Osteoblast (primary cell): ENCODE measurements around the gene CAPN7. TPM values are rescaled to one million over a fixed set of nuclear protein-coding genes. Genes with fewer than 3 reads are reported as not detected.

ENCODE experiments used
- DNase-seq: peaks from one replicate; pipeline ENCODE4 v3.0.0; 2011; ENCODE audit warnings: low spot score, mixed read lengths; ENCODE audit not compliant: insufficient read length; ENCODE audit errors: missing footprints
- H2AFZ ChIP-seq: 2 replicates; pipeline ENCODE4 v1.6.0; 2011; ENCODE audit warnings: mild to moderate bottlenecking, low read length
- H3K27ac ChIP-seq: 2 replicates; pipeline ENCODE4 v1.5.1; 2011; ENCODE audit warnings: mild to moderate bottlenecking, low read depth, low read length, moderate library complexity
- H3K27me3 ChIP-seq: 2 replicates; pipeline ENCODE4 v1.6.0; 2012; ENCODE audit warnings: mild to moderate bottlenecking, control low read depth, inconsistent platforms, low read length, moderate library complexity; ENCODE audit not compliant: insufficient read depth
- H3K36me3 ChIP-seq: 2 replicates; pipeline ENCODE4 v1.5.1; 2011; ENCODE audit warnings: mild to moderate bottlenecking, low read length, control low read depth, moderate library complexity; ENCODE audit not compliant: insufficient read depth
- H3K4me1 ChIP-seq: 2 replicates; pipeline ENCODE4 v1.5.1; 2011; ENCODE audit warnings: mild to moderate bottlenecking, low read length, control low read depth, moderate library complexity; ENCODE audit not compliant: insufficient read depth
- H3K4me2 ChIP-seq: 2 replicates; pipeline ENCODE4 v1.6.0; 2011; ENCODE audit warnings: mild to moderate bottlenecking, low read length; ENCODE audit not compliant: insufficient read depth
- H3K4me3 ChIP-seq: fragments of 200-600 bp; sonication (generic); 3 replicates; pipeline ENCODE4 v1.5.1; 2012; ENCODE audit warnings: mild to moderate bottlenecking, low read length, inconsistent platforms; ENCODE audit not compliant: insufficient read depth
- H3K79me2 ChIP-seq: 2 replicates; pipeline ENCODE4 v1.6.0; 2012; ENCODE audit warnings: mild to moderate bottlenecking, low read length, control low read depth, inconsistent platforms; ENCODE audit not compliant: insufficient read depth
- H3K9me3 ChIP-seq: 2 replicates; pipeline ENCODE4 v1.5.1; 2011; ENCODE audit warnings: low read depth, low read length, control low read depth
- H4K20me1 ChIP-seq: 2 replicates; pipeline ENCODE4 v1.6.0; 2012; ENCODE audit warnings: mild to moderate bottlenecking, low read length, control low read depth; ENCODE audit not compliant: insufficient read depth
- total RNA-seq: library from RNA; depleted of rRNA; stranded (reverse); fragments of >200 nt; gene quantifications from 2 replicates; pipeline ENCODE4 v1.2.3, GENCODE V29; 2012
- TF ChIP-seq, protein P1 (sequence below): IDR thresholded peaks from 2 replicates; pipeline ENCODE4 v1.5.1; 2011; ENCODE audit warnings: mild to moderate bottlenecking, low read depth, low read length, moderate library complexity; ENCODE audit errors: extremely low read depth

CAPN7 gene
- total RNA-seq, 1 donor = 45.2 TPM

GRCh38 chr3:15298504-15298903 is 92.5 kb downstream of the CAPN7 start:
- Histone ChIP-seq H3K4me1 (peaks cover 11% of the 10 kb centered on the region), H2AFZ (no peak overlapping the region), H3K4me2 (no peak overlapping the region), H3K36me3 (peaks cover 22% of the 10 kb centered on the region), H3K27ac (no peak overlapping the region), H3K79me2 (peaks cover 57% of the 10 kb centered on the region), H4K20me1 (peaks cover 35% of the 10 kb centered on the region), H3K9me3 (no peaks in the 10 kb centered on the region), H3K27me3 (no peaks in the 10 kb centered on the region), H3K4me3 (no peak overlapping the region)
- DNase-seq = no peak
- TF ChIP-seq, protein P1, sequence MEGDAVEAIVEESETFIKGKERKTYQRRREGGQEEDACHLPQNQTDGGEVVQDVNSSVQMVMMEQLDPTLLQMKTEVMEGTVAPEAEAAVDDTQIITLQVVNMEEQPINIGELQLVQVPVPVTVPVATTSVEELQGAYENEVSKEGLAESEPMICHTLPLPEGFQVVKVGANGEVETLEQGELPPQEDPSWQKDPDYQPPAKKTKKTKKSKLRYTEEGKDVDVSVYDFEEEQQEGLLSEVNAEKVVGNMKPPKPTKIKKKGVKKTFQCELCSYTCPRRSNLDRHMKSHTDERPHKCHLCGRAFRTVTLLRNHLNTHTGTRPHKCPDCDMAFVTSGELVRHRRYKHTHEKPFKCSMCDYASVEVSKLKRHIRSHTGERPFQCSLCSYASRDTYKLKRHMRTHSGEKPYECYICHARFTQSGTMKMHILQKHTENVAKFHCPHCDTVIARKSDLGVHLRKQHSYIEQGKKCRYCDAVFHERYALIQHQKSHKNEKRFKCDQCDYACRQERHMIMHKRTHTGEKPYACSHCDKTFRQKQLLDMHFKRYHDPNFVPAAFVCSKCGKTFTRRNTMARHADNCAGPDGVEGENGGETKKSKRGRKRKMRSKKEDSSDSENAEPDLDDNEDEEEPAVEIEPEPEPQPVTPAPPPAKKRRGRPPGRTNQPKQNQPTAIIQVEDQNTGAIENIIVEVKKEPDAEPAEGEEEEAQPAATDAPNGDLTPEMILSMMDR = no peak

- no peaks in the 10 kb centered on the region for H3K9me3 ChIP-seq
- TF ChIP-seq, protein P1 = no peak
- no peak overlapping the region for H3K4me3 ChIP-seq
- no peak for DNase-seq
- peaks cover 11% of the 10 kb centered on the region for H3K4me1 ChIP-seq
- H3K36me3 ChIP-seq = peaks cover 24% of the 10 kb centered on the region
- H3K27ac ChIP-seq = no peak overlapping the region
- no peaks in the 10 kb centered on the region for H3K27me3 ChIP-seq
- H3K79me2 ChIP-seq = peaks cover 57% of the 10 kb centered on the region
- no peak overlapping the region for H3K4me2 ChIP-seq
- peaks cover 37% of the 10 kb centered on the region for H4K20me1 ChIP-seq
- H2AFZ ChIP-seq = no peak overlapping the region
Measured at GRCh38 chr3:15299036-15299435, 93.0 kb downstream of the CAPN7 start.

GRCh38 chr3:15300323-15301078 is 94.5 kb downstream of the CAPN7 start:
- H2AFZ ChIP-seq = no peak overlapping the region
- peak; percentile 93 for DNase-seq
- no peaks in the 10 kb centered on the region for H3K27me3 ChIP-seq
- H3K4me1 ChIP-seq = peaks cover 11% of the 10 kb centered on the region
- no peak overlapping the region for H3K4me2 ChIP-seq
- no peaks in the 10 kb centered on the region for H3K9me3 ChIP-seq
- no peak overlapping the region for H3K4me3 ChIP-seq
- peaks cover 38% of the 10 kb centered on the region for H4K20me1 ChIP-seq
- peak overlapping the region; percentile 57 for H3K27ac ChIP-seq
- TF ChIP-seq, protein P1 = no peak
- peaks cover 56% of the 10 kb centered on the region for H3K79me2 ChIP-seq
- H3K36me3 ChIP-seq = peaks cover 24% of the 10 kb centered on the region

DNA sequence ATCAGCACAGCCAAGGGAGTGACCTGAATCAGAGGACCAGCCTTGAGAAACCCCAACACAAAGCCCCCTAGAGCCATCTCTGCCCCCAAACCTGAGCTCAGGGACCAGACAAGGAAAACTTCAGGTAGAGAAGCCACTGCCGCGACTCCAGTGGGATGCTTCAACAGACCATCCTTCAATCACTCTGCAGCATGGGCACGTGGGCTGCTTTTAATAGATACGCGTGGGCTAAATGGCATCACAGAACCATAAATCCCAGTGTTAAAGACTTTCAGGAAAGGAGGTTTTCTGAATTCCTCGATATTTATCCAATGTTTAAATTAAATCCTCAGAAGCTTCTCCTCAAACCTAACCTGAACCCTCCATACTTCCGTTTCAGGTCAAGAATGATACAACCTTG is 95.7 kb downstream of the CAPN7 start:
- no peak for DNase-seq
- H3K4me3 ChIP-seq = no peak overlapping the region
- H3K27me3 ChIP-seq = no peaks in the 10 kb centered on the region
- no peaks in the 10 kb centered on the region for H3K9me3 ChIP-seq
- H3K27ac ChIP-seq = no peak overlapping the region
- H3K36me3 ChIP-seq = peaks cover 24% of the 10 kb centered on the region
- peaks cover 35% of the 10 kb centered on the region for H4K20me1 ChIP-seq
- no peak overlapping the region for H2AFZ ChIP-seq
- TF ChIP-seq, protein P1 = no peak
- peaks cover 11% of the 10 kb centered on the region for H3K4me1 ChIP-seq
- H3K4me2 ChIP-seq = no peak overlapping the region
- peaks cover 60% of the 10 kb centered on the region for H3K79me2 ChIP-seq

Other genes with a start within 250 kb of the CAPN7 start
- 11.2 and 14.4 TPM in 2 replicates for gene MRPS25, start 140.9 kb upstream of the CAPN7 start, total RNA-seq
- 23.9 TPM in 2 replicates for gene RBSN, start 107.1 kb upstream of the CAPN7 start, total RNA-seq
- gene SH3BP5, start 126.3 kb downstream of the CAPN7 start, total RNA-seq = 65.4 and 67.3 TPM in 2 replicates
- 33.0 and 36.6 TPM in 2 replicates for gene METTL6, start 221.3 kb downstream of the CAPN7 start, total RNA-seq
- gene EAF1, start 221.4 kb downstream of the CAPN7 start, total RNA-seq = 22.7 and 29.0 TPM in 2 replicates